ENCODE results near the gene DGKB. TPM values are rescaled to one million over a fixed set of nuclear protein-coding genes. Genes with fewer than 3 reads are reported as not detected.
A peak's percentile ranks its signal among the peaks of the same experiment; 100 is the strongest.

The DGKB gene
- total RNA-seq, 1 experiment from 2014 or later, result 0.08 TPM

- Histone ChIP-seq H3K27ac (no peak overlapping the region), H3K9me3 (replicated peaks) (no peaks in the 10 kb centered on the region), H3K4me1 (no peaks in the 10 kb centered on the region), H3K4me3 (no peak overlapping the region), H3K36me3 (no peaks in the 10 kb centered on the region), H3K27me3 (no peaks in the 10 kb centered on the region)
- DNase-seq, result no peak
Measured at GRCh38 chr7:14891289-14891688, 11.3 kb downstream of the DGKB start.

DNA sequence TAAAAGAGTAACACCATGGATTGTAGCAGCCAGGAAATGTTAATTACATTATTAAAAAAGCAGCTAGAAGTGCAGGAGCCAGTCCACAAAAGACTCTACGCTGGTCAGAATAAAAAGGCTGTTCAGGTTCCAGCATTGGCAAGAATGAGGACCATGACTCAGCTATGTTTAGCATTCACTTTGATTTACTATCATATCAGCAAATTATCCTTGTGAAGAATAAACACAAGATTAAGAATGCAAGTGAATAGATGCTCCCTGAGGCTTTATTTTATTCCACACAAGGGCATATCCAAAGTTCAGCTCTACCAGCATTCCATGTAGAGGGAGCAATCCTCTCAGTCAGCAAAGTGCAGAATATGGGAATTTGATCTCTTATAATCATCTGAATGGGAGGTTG is 13.6 kb downstream of the DGKB start:
- Histone ChIP-seq H3K27ac (no peak overlapping the region), H3K36me3 (no peaks in the 10 kb centered on the region), H3K27me3 (no peaks in the 10 kb centered on the region), H3K4me3 (no peak overlapping the region), H3K9me3 (replicated peaks) (no peaks in the 10 kb centered on the region), H3K4me1 (no peaks in the 10 kb centered on the region)
- DNase-seq, result no peak

DNA sequence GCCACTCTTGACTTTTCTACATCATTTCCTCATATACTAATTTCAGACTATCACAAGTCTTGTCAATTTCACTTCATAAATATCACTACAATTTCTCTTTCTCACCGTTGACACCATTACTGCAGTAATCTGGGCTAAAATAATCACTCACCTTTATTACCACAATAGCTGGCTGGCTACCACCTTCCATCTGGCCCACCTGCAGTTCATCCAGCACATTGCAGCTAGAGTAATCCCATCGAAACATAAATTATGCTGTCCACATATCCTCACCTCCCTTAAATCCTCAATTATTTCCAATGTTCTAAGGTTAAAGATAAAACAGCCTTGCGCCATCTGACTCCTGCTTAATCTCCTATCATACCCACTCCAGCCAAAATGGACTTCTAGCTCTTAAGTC is 16.0 kb downstream of the DGKB start:
- Histone ChIP-seq H3K27me3 (no peaks in the 10 kb centered on the region), H3K9me3 (replicated peaks) (no peaks in the 10 kb centered on the region; the same call in 1 of the 2 replicates), H3K36me3 (no peaks in the 10 kb centered on the region), H3K4me1 (no peaks in the 10 kb centered on the region), H3K27ac (no peak overlapping the region), H3K4me3 (no peak overlapping the region)
- DNase-seq, result no peak

- no peaks in the 10 kb centered on the region for H3K4me1 ChIP-seq
- no peak overlapping the region for H3K4me3 ChIP-seq
- H3K36me3 ChIP-seq, result no peaks in the 10 kb centered on the region
- peak; percentile 8 to 23 for DNase-seq
- no peaks in the 10 kb centered on the region for H3K9me3 ChIP-seq (replicated peaks)
- no peaks in the 10 kb centered on the region for H3K27me3 ChIP-seq
- H3K27ac ChIP-seq, result no peak overlapping the region
Measured at GRCh38 chr7:14875941-14876587, 26.5 kb downstream of the DGKB start.

GRCh38 chr7:14871880-14872279 is 30.7 kb downstream of the DGKB start:
- Histone ChIP-seq H3K4me3 (no peak overlapping the region), H3K27me3 (no peaks in the 10 kb centered on the region), H3K9me3 (replicated peaks) (no peaks in the 10 kb centered on the region), H3K27ac (no peak overlapping the region), H3K36me3 (no peaks in the 10 kb centered on the region), H3K4me1 (no peaks in the 10 kb centered on the region)
- DNase-seq, result no peak

- H3K27me3 ChIP-seq, result no peaks in the 10 kb centered on the region
Measured at GRCh38 chr7:14870394-14870793, 32.2 kb downstream of the DGKB start.

DNA sequence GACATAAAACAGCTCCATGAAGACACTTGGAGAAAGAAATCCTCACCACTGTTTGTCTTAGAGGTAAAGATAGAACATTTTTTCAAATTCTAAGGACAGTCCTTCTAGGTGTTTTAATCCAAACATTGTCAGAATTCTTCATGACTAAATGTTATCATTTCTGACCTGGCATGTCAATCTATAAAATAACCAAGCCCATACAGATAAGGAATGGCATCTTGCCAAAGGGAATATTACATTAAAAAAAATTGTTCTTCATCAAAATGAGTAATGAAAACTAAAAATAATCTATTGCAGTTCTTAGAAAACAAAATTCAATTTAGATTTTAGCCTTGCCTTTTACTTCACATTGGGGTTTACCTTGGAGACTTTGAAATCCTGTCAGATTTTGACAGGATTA is 33.6 kb downstream of the DGKB start:
- Histone ChIP-seq H3K9me3 (replicated peaks) (no peaks in the 10 kb centered on the region), H3K27me3 (no peaks in the 10 kb centered on the region), H3K4me1 (no peaks in the 10 kb centered on the region), H3K36me3 (no peaks in the 10 kb centered on the region), H3K4me3 (no peak overlapping the region), H3K27ac (no peak overlapping the region)
- DNase-seq, result no peak

More at GRCh38 chr7:14870394-14870793, 32.2 kb downstream of the DGKB start:
- Histone ChIP-seq H3K27ac (no peak overlapping the region), H3K9me3 (replicated peaks) (no peaks in the 10 kb centered on the region), H3K4me1 (no peaks in the 10 kb centered on the region), H3K36me3 (no peaks in the 10 kb centered on the region), H3K4me3 (no peak overlapping the region)
- DNase-seq, result no peak

GRCh38 chr7:14861456-14861855 is 41.1 kb downstream of the DGKB start:
- Histone ChIP-seq H3K27ac (no peak overlapping the region), H3K9me3 (replicated peaks) (no peaks in the 10 kb centered on the region), H3K4me3 (no peak overlapping the region), H3K27me3 (no peaks in the 10 kb centered on the region), H3K36me3 (no peaks in the 10 kb centered on the region), H3K4me1 (no peaks in the 10 kb centered on the region)
- DNase-seq, result no peak

- no peaks in the 10 kb centered on the region for H3K36me3 ChIP-seq
- no peaks in the 10 kb centered on the region for H3K4me1 ChIP-seq
- H3K4me3 ChIP-seq, result no peak overlapping the region
- no peaks in the 10 kb centered on the region for H3K9me3 ChIP-seq (replicated peaks)
- no peak for DNase-seq
- no peak overlapping the region for H3K27ac ChIP-seq
- H3K27me3 ChIP-seq, result no peaks in the 10 kb centered on the region
Measured at GRCh38 chr7:14859267-14859666, 43.3 kb downstream of the DGKB start.

GRCh38 chr7:14858866-14859265 is 43.7 kb downstream of the DGKB start:
- Histone ChIP-seq H3K27ac (no peak overlapping the region), H3K27me3 (no peaks in the 10 kb centered on the region), H3K4me1 (no peaks in the 10 kb centered on the region), H3K9me3 (replicated peaks) (no peaks in the 10 kb centered on the region), H3K36me3 (no peaks in the 10 kb centered on the region), H3K4me3 (no peak overlapping the region)
- no peak for DNase-seq

- Histone ChIP-seq H3K36me3 (no peaks in the 10 kb centered on the region), H3K9me3 (replicated peaks) (no peaks in the 10 kb centered on the region), H3K27ac (no peak overlapping the region), H3K4me3 (no peak overlapping the region), H3K27me3 (no peaks in the 10 kb centered on the region), H3K4me1 (no peaks in the 10 kb centered on the region)
- DNase-seq, result no peak
Measured at GRCh38 chr7:14858410-14858809, 44.1 kb downstream of the DGKB start.

DNA sequence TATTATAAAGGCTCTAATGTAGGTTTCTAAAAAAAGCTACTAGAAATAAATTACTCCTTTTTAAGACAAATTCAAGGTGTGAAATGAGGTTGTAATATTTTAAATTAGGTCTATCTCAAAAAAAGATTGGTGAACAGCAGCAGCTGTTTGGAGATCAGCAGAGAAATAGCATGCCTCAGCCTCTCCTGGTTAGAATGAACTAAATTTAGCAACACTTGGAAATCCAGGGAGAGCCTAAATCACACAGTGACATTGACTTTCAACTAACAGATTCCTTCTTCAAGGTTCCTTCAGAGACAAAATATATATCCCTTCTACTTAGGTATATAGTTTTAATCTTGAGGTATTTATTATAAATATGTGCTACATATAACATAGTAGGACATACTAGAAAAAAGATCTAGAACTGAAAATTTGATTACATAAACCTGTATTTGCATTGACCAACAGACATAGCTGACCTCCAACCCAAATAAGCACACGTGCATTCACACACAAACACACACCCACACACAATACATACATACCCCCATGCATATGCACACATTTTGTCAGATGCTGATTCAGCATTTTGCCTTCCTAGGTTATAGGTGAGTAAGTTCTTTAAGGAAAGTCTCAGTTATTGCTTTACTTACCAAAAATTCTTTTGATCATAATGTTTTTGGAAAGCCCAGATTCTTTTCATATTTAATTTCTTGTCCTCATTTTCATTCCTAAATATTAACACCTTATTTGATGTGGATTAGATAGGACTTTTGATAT is 47.3 kb downstream of the DGKB start:
- Histone ChIP-seq H3K27me3 (no peaks in the 10 kb centered on the region), H3K36me3 (no peaks in the 10 kb centered on the region), H3K4me1 (no peaks in the 10 kb centered on the region), H3K4me3 (no peak overlapping the region), H3K27ac (no peak overlapping the region), H3K9me3 (replicated peaks) (no peaks in the 10 kb centered on the region)
- DNase-seq, result peak in 1 of 2 experiments; percentile 13

GRCh38 chr7:14854471-14854870 is 48.1 kb downstream of the DGKB start:
- no peak overlapping the region for H3K4me3 ChIP-seq
- DNase-seq, result no peak
- no peaks in the 10 kb centered on the region for H3K36me3 ChIP-seq
- no peak overlapping the region for H3K27ac ChIP-seq
- no peaks in the 10 kb centered on the region for H3K4me1 ChIP-seq
- H3K9me3 ChIP-seq (replicated peaks), result no peaks in the 10 kb centered on the region
- H3K27me3 ChIP-seq, result no peaks in the 10 kb centered on the region

- H3K4me3 ChIP-seq, result no peak overlapping the region
- H3K4me1 ChIP-seq, result no peaks in the 10 kb centered on the region
- no peaks in the 10 kb centered on the region for H3K27me3 ChIP-seq
- H3K36me3 ChIP-seq, result no peaks in the 10 kb centered on the region
- H3K9me3 ChIP-seq (replicated peaks), result no peaks in the 10 kb centered on the region
- H3K27ac ChIP-seq, result no peak overlapping the region
- DNase-seq, result peak in 1 of 2 experiments; percentile 8
Measured at GRCh38 chr7:14851610-14852009, 50.9 kb downstream of the DGKB start.

DNA sequence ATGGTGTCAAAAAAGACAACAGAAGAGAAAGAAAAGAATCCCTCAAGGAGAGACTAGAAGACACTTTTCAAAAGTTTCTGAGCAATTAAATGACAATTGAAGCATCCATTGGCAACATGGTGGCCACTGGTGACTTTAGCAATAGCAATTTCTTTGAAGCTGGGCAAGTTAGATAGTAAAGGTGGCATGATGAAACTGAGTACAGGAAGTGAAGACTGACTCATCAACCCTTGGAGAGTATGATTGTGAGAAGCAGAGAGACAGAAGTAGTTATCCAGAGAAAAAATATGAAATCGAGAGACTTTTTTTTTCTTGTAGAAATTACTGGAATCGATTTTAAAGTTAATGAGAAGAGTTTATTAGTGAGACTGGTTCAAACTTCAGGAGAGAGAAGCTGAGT is 52.5 kb downstream of the DGKB start:
- Histone ChIP-seq H3K27ac (no peak overlapping the region), H3K4me1 (no peaks in the 10 kb centered on the region), H3K4me3 (no peak overlapping the region), H3K9me3 (replicated peaks) (no peaks in the 10 kb centered on the region), H3K36me3 (no peaks in the 10 kb centered on the region), H3K27me3 (no peaks in the 10 kb centered on the region)
- no peak for DNase-seq

DNA sequence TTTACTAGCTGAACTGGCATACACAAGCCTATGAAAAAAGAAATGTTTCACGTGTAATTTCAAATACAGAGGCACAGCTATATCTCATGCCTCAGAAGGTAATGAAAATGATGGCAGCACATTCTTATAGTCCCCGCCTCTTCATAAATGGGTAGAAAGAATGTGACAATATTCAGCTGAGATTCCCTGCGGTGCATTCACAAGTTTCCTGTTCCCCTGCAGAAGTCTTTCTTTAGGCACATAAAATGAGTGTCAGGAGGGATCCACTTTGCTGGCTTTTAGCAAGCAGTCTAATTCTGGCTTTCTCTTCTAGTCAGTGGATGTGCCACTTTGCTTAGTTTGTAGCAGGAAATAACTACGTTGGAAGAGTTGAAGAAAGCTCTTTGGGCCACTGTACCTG is 56.1 kb downstream of the DGKB start:
- H3K9me3 ChIP-seq (replicated peaks), result no peaks in the 10 kb centered on the region
- no peak for DNase-seq
- H3K27ac ChIP-seq, result no peak overlapping the region
- H3K4me3 ChIP-seq, result no peak overlapping the region
- no peaks in the 10 kb centered on the region for H3K36me3 ChIP-seq
- H3K27me3 ChIP-seq, result no peaks in the 10 kb centered on the region
- H3K4me1 ChIP-seq, result no peaks in the 10 kb centered on the region
